WERI-Rb-1 (cell line): ENCODE measurements around the gene PRKCB.
"Not testable (repeated sequence)": the region's sequence is repeated elsewhere in the genome, so short reads cannot be mapped to it uniquely, and the experiment has no call there.

Source experiments
- DNase-seq: peaks from one replicate; pipeline ENCODE4 v3.0.0-alpha.2; 2020
- H3K27ac ChIP-seq: fragments of 250-450 bp; sonication (Bioruptor Pico); 2 replicates; pipeline ENCODE4 v1.5.1; 2020; ENCODE audit warnings: mild to moderate bottlenecking, moderate library complexity
- H3K27me3 ChIP-seq: fragments of 250-450 bp; sonication (Bioruptor Pico); 2 replicates; pipeline ENCODE4 v1.5.1; 2021; ENCODE audit warnings: mild to moderate bottlenecking, low read depth, moderate library complexity; ENCODE audit not compliant: insufficient read depth, severe bottlenecking
- H3K36me3 ChIP-seq: fragments of 250-450 bp; sonication (Bioruptor Pico); 2 replicates; pipeline ENCODE4 v1.5.1; 2020; ENCODE audit warnings: mild to moderate bottlenecking, moderate library complexity
- H3K4me3 ChIP-seq: 2 replicates; pipeline ENCODE4 v1.5.1; 2011; ENCODE audit warnings: low read depth, mild to moderate bottlenecking, control low read depth, low read length
- H3K9me3 ChIP-seq: fragments of 250-450 bp; sonication (Bioruptor Pico); 2 replicates; pipeline ENCODE4 v1.5.1; 2021; ENCODE audit warnings: mild to moderate bottlenecking, moderate library complexity; ENCODE audit not compliant: severe bottlenecking
- CTCF ChIP-seq: IDR thresholded peaks from 2 replicates; pipeline ENCODE4 v1.5.1; 2011; ENCODE audit warnings: low read depth, mild to moderate bottlenecking, control low read depth, inconsistent platforms, low read length

The PRKCB gene

GRCh38 chr16:24234737-24235136, 399.0 kb downstream of the PRKCB start:
- no peak for DNase-seq
- no peaks in the 10 kb centered on the region for H3K9me3 ChIP-seq
- no peaks in the 10 kb centered on the region for H3K36me3 ChIP-seq
- no peak overlapping the region for H3K4me3 ChIP-seq
- TF ChIP-seq CTCF: no peak
- H3K27ac ChIP-seq: no peak overlapping the region
- H3K27me3 ChIP-seq: no peaks in the 10 kb centered on the region

- Histone ChIP-seq H3K27me3 (no peaks in the 10 kb centered on the region), H3K4me3 (no peak overlapping the region), H3K27ac (no peak overlapping the region), H3K9me3 (no peaks in the 10 kb centered on the region), H3K36me3 (no peaks in the 10 kb centered on the region)
- TF ChIP-seq CTCF: no peak
- DNase-seq: no peak
Observed at GRCh38 chr16:24235806-24236205, 400.0 kb downstream of the PRKCB start.

GRCh38 chr16:24238846-24239245, 403.1 kb downstream of the PRKCB start:
- not testable (repeated sequence) for H3K9me3 ChIP-seq, H3K27me3 ChIP-seq, H3K4me3 ChIP-seq, H3K27ac ChIP-seq, H3K36me3 ChIP-seq, DNase-seq

GRCh38 chr16:24246911-24247607, 411.3 kb downstream of the PRKCB start:
- Histone ChIP-seq H3K9me3 (no peaks in the 10 kb centered on the region), H3K36me3 (no peaks in the 10 kb centered on the region), H3K4me3 (no peak overlapping the region), H3K27ac (no peak overlapping the region), H3K27me3 (no peaks in the 10 kb centered on the region)
- no peak for TF ChIP-seq CTCF
- DNase-seq: no peak

GRCh38 chr16:24253192-24253591, 417.4 kb downstream of the PRKCB start:
- peak; percentile 72 for DNase-seq
- H3K27ac ChIP-seq: no peak overlapping the region
- H3K4me3 ChIP-seq: no peak overlapping the region
- TF ChIP-seq CTCF: peak; percentile 70
- H3K27me3 ChIP-seq: peaks cover 5% of the 10 kb centered on the region
- no peaks in the 10 kb centered on the region for H3K36me3 ChIP-seq
- no peaks in the 10 kb centered on the region for H3K9me3 ChIP-seq

GRCh38 chr16:24255456-24256371, 419.9 kb downstream of the PRKCB start, which contains the start of gene CACNG3:
Gene CACNG3, plus strand, starts transcription at chr16:24256335. Its CDS starts 420 bp downstream, at chr16:24256755.
- H3K27ac ChIP-seq: no peak within 1 kb of the TSS
- H3K4me3 ChIP-seq: peak within 1 kb of the TSS; percentile 63
- peak; percentile 46 for DNase-seq
- no peak for TF ChIP-seq CTCF
- no peaks in the 10 kb centered on the region for H3K9me3 ChIP-seq
- H3K36me3 ChIP-seq: no peaks in the 10 kb centered on the region
- peaks cover 5% of the 10 kb centered on the region for H3K27me3 ChIP-seq
